Osteocyte (in vitro differentiated cells): ENCODE measurements around the gene PNMA5. TPM values are rescaled to one million over a fixed set of nuclear protein-coding genes. Genes with fewer than 3 reads are reported as not detected.
"Not testable (repeated sequence)": the region's sequence is repeated elsewhere in the genome, so short reads cannot be mapped to it uniquely, and the experiment has no call there.

Experiments
- DNase-seq: peaks from one replicate; pipeline ENCODE4 v3.0.0; 2021; ENCODE audit warnings: mixed read lengths; ENCODE audit not compliant: unreplicated experiment; ENCODE audit errors: extremely low spot score
- H3K27ac Mint-ChIP-seq: one replicate; pipeline ENCODE4 v1.8.0; 2021; ENCODE audit warnings: mild to moderate bottlenecking, mixed read lengths; ENCODE audit not compliant: unreplicated experiment
- H3K27me3 Mint-ChIP-seq: one replicate; pipeline ENCODE4 v1.8.0; 2021; ENCODE audit warnings: mixed read lengths; ENCODE audit not compliant: unreplicated experiment
- H3K36me3 Mint-ChIP-seq: one replicate; pipeline ENCODE4 v1.8.0; 2021; ENCODE audit warnings: mixed read lengths; ENCODE audit not compliant: unreplicated experiment
- H3K4me1 Mint-ChIP-seq: one replicate; pipeline ENCODE4 v1.8.0; 2021; ENCODE audit warnings: mixed read lengths; ENCODE audit not compliant: unreplicated experiment
- H3K4me3 Mint-ChIP-seq: one replicate; pipeline ENCODE4 v1.8.0; 2021; ENCODE audit warnings: mild to moderate bottlenecking, moderate library complexity, mixed read lengths; ENCODE audit not compliant: unreplicated experiment
- H3K9me3 Mint-ChIP-seq: one replicate; pipeline ENCODE4 v1.8.0; 2021; ENCODE audit warnings: mixed read lengths; ENCODE audit not compliant: unreplicated experiment
- CTCF ChIP-seq: fragments of 200-600 bp; sonication (generic); IDR thresholded peaks from 2 replicates; pipeline ENCODE4 v1.5.0; 2021; ENCODE audit warnings: antibody characterized with exemption, mild to moderate bottlenecking, moderate library complexity
- total RNA-seq: library from RNA; stranded (reverse); gene quantifications from 2 replicates; pipeline ENCODE4 v1.2.1, GENCODE V29; 2021

PNMA5 gene
- total RNA-seq, 1 donor from 2014 or later, result not detected

GRCh38 chrX:153019166-153019565 lies 25.2 kb upstream of the PNMA5 start:
- TF ChIP-seq CTCF, result no peak
- H3K4me3 Mint-ChIP-seq, result no peak overlapping the region
- H3K27me3 Mint-ChIP-seq, result peaks cover 13% of the 10 kb centered on the region
- H3K27ac Mint-ChIP-seq, result no peak overlapping the region
- no peak for DNase-seq
- H3K9me3 Mint-ChIP-seq, result peaks cover 17% of the 10 kb centered on the region
- no peaks in the 10 kb centered on the region for H3K4me1 Mint-ChIP-seq
- peaks cover 2% of the 10 kb centered on the region for H3K36me3 Mint-ChIP-seq

GRCh38 chrX:153017174-153017573 lies 23.3 kb upstream of the PNMA5 start:
- H3K9me3 Mint-ChIP-seq, result peaks cover 14% of the 10 kb centered on the region
- H3K27ac Mint-ChIP-seq, H3K4me3 Mint-ChIP-seq, H3K36me3 Mint-ChIP-seq, H3K4me1 Mint-ChIP-seq, DNase-seq: not testable (repeated sequence)
- peaks cover 18% of the 10 kb centered on the region for H3K27me3 Mint-ChIP-seq

- no peak for TF ChIP-seq CTCF
- no peaks in the 10 kb centered on the region for H3K36me3 Mint-ChIP-seq
- H3K27ac Mint-ChIP-seq, result no peak overlapping the region
- peaks cover 24% of the 10 kb centered on the region for H3K27me3 Mint-ChIP-seq
- H3K4me3 Mint-ChIP-seq, result no peak overlapping the region
- peaks cover 12% of the 10 kb centered on the region for H3K9me3 Mint-ChIP-seq
- DNase-seq, result no peak
- no peaks in the 10 kb centered on the region for H3K4me1 Mint-ChIP-seq
Observed at GRCh38 chrX:153004780-153005179, 10.9 kb upstream of the PNMA5 start.

- no peak overlapping the region for H3K4me3 Mint-ChIP-seq
- no peak for DNase-seq
- TF ChIP-seq CTCF, result no peak
- peaks cover 24% of the 10 kb centered on the region for H3K27me3 Mint-ChIP-seq
- H3K36me3 Mint-ChIP-seq, result no peaks in the 10 kb centered on the region
- no peaks in the 10 kb centered on the region for H3K4me1 Mint-ChIP-seq
- no peak overlapping the region for H3K27ac Mint-ChIP-seq
- H3K9me3 Mint-ChIP-seq, result peaks cover 12% of the 10 kb centered on the region
Observed at GRCh38 chrX:153003981-153004380, 10.1 kb upstream of the PNMA5 start.

GRCh38 chrX:153002182-153002581 lies 8.3 kb upstream of the PNMA5 start:
- DNase-seq, H3K4me1 Mint-ChIP-seq, H3K36me3 Mint-ChIP-seq, H3K27ac Mint-ChIP-seq, H3K4me3 Mint-ChIP-seq, H3K9me3 Mint-ChIP-seq: not testable (repeated sequence)
- peaks cover 16% of the 10 kb centered on the region for H3K27me3 Mint-ChIP-seq

GRCh38 chrX:152997337-152997736 lies 3.4 kb upstream of the PNMA5 start:
- Mint-ChIP-seq H3K27ac (no peak overlapping the region), H3K4me3 (no peak overlapping the region), H3K36me3 (no peaks in the 10 kb centered on the region), H3K4me1 (no peaks in the 10 kb centered on the region), H3K9me3 (peaks cover 2% of the 10 kb centered on the region), H3K27me3 (peaks cover 7% of the 10 kb centered on the region)
- TF ChIP-seq CTCF, result no peak
- DNase-seq, result no peak
